GM12875 (cell line): ENCODE data around the gene FATE1.
A peak's percentile ranks its signal among the peaks of the same experiment; 100 is the strongest.

Experiments
- H3K4me3 ChIP-seq: one replicate; pipeline ENCODE4 v1.5.1; 2011; ENCODE audit warnings: low read depth, low read length, control low read depth
- CTCF ChIP-seq: IDR thresholded peaks from 2 replicates; pipeline ENCODE4 v1.5.1; 2011; ENCODE audit warnings: low read depth, mild to moderate bottlenecking, control low read depth, inconsistent platforms, low read length, moderate library complexity, borderline replicate concordance; ENCODE audit not compliant: insufficient read depth

Gene FATE1

GRCh38 chrX:151742311-151742710 lies 26.5 kb downstream of the FATE1 start:
- no peak overlapping the region for H3K4me3 ChIP-seq
- no peak for TF ChIP-seq CTCF

GRCh38 chrX:151743651-151744470 lies 28.0 kb downstream of the FATE1 start:
- H3K4me3 ChIP-seq, result no peak overlapping the region
- TF ChIP-seq CTCF, result no peak

- no peak overlapping the region for H3K4me3 ChIP-seq
- no peak for TF ChIP-seq CTCF
Measured at GRCh38 chrX:151745651-151746050, 29.8 kb downstream of the FATE1 start.

GRCh38 chrX:151746502-151746901 lies 30.7 kb downstream of the FATE1 start:
- H3K4me3 ChIP-seq, result no peak overlapping the region

GRCh38 chrX:151750511-151750910 lies 34.7 kb downstream of the FATE1 start:
- TF ChIP-seq CTCF, result no peak
- H3K4me3 ChIP-seq, result no peak overlapping the region

More at GRCh38 chrX:151746502-151746901, 30.7 kb downstream of the FATE1 start:
- TF ChIP-seq CTCF, result no peak

- TF ChIP-seq CTCF, result no peak
Measured at GRCh38 chrX:151752847-151753246, 37.0 kb downstream of the FATE1 start.

GRCh38 chrX:151753313-151754046 lies 37.6 kb downstream of the FATE1 start:
- H3K4me3 ChIP-seq, result no peak overlapping the region
- TF ChIP-seq CTCF, result peak; percentile 89

More at GRCh38 chrX:151752847-151753246, 37.0 kb downstream of the FATE1 start:
- no peak overlapping the region for H3K4me3 ChIP-seq
